GM21723 (cell line): ENCODE results near the gene MGAT4C.
"Not testable (repeated sequence)": the region's sequence is repeated elsewhere in the genome, so short reads cannot be mapped to it uniquely, and the experiment has no call there.

Source experiments
- ATAC-seq: cut with Tn5 transposase; IDR thresholded peaks from one replicate; pipeline ENCODE4 v1.9.1; 2021; ENCODE audit warnings: mild to moderate bottlenecking, moderate library complexity; ENCODE audit not compliant: unreplicated experiment

The MGAT4C gene

DNA sequence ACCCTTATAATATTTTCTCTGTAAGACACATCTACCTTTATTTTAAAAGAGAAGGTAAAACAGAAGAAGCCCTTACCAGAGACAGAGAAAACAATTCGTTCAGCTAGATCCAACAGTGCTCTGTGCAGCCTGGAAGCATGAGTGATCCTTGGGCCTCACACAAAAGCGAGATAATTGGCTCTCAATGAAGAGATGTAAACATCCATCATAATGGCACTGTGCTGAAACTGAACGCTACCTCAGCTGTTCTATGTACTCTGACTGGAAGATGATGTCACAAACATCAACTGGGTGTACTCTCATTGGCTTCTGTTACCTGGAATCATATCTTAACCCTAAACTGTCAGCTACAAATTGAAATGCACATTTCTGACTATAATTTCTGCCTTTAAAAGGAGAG, at the start of gene MGAT4C:
Gene MGAT4C, minus strand, starts transcription at position 229 of the 400 bp plus-strand sequence.
- ATAC-seq, result no peak

DNA sequence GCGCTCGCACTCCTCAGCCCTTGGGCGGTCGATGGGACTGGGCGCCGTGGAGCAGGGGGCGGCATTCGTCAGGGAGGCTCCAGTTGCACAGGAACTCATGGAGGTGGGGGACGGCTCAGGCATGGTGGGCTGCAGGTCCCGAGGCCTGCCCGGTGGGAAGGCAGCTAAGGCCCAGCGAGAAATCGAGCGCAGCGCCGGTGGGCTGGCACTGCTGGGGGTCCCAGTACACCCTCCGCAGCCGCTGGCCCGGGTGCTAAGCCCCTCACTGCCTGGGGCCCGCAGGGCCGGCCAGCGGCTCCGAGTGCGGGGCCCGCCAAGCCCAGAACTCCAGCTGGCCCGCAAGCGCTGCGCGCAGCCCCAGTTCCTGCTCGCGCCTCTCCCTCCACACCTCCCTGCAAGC, 40.2 kb upstream of the MGAT4C start:
- ATAC-seq, result not testable (repeated sequence)

DNA sequence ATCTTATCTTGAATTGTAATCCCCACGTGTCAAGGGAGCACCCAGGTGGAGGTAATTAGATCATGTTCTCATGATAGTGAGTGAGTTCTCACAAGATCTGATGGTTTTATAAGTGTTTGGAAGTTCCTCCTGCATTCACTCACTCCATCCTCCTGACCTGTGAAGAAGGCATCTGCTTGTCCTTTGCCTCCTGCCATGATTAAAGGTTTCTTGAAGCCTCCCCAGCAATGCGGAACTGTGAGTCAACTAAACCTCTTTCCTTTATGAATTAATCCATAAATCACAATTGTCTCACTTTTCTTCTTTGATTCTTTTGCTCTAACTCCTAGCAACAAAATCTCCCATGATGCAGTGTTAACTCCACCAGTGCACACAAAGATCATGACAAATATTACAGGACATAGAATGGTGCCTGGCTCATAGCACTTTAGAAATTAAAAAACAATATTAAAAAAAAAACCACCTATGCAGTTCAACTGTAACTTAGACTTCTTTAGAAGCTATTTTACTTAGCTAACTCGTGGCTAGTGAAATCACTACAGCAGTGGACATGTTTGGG, 37.6 kb upstream of the MGAT4C start:
- no peak for ATAC-seq

DNA sequence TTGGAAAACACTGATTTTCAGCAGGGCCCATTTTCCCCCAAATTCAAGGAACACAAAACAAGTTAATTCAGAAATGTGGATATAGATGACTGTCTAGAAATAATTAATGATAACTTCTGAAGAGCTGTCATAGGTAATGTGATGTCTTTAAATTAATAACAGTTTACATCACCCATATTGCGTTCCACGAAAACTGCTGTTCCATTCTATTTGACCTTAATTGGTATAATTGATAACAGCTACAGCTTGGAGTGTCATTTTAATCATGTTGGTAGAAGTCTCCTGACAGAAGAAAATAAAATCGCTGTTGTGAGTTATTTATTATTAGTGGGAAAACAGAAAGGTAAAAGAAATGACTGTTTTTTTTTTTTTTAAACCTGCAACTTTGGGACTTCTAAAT, 36.3 kb upstream of the MGAT4C start:
- ATAC-seq, result no peak

DNA sequence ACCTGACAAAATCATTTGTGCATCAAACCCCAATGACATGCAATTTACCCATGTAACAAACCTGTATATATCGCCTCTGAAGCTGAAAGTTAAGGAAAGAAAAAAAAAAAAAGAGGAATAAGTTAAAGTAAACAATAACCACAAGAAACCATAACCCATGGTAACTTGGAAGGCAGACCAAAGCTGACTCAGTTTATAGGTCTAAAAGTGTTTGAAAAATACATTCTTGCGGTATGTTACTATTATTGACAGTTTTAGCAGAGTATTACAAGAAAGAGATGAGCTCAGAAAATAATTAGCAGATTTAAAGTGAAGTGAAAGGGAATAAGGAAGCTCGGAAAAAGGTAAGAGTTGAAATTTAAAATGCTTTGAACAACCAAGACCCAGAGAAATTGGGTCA, 34.4 kb upstream of the MGAT4C start:
- ATAC-seq, result no peak

DNA sequence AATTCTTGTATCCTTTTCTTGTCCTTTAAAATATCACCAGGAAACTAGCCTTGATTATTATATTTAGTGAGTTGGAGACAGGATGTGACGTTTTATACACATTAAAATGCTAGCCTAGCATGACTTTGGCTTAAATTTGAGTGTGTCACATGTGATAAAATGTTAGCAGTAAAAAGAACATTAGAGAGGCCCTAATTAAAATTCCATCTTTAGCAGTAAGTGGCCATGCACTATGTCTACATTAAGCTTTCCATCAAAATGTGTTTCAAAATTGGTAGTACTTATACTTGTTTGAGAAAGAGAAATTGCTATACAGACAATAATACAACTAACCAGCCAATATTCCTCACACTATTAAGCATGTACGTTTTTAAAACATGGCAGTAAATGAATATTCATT, 29.9 kb upstream of the MGAT4C start:
- no peak for ATAC-seq

DNA sequence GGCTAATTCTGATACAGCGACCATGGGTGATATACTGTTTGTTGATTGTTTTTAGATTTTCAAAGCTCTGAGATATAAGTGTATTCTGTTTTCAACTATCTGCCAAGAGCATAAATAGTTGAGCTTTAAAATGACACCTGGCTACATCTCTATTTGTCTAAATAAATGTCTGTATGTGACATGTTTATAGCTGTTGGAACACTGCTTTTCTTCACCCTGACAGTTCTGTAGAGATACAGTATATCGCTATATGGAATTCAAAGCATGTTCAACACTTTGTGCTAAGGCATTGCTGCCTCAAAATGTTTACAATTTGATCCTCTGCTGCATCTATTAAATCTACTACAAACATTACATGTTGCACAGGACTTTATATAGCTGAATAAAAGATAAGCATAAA, 27.4 kb upstream of the MGAT4C start:
- ATAC-seq, result no peak

DNA sequence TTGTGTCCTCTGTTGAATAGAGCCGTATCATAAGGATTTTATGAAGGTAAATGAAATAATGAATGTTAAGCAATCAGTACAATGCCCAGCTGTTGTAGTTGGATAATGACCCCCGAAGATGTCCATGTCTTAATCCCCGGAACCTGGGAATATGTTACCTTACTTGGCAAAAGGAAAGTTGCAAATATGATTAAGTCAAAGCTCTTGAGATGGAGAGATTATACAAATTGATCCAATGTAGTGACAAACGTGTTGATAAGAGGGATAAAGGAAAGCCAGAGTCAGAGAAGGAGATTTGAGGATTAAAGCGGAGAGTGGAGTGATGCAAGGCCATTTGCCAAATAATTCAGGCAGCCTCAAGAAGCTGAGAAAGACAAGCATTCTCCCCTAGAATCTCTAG, 19.2 kb upstream of the MGAT4C start:
- no peak for ATAC-seq

DNA sequence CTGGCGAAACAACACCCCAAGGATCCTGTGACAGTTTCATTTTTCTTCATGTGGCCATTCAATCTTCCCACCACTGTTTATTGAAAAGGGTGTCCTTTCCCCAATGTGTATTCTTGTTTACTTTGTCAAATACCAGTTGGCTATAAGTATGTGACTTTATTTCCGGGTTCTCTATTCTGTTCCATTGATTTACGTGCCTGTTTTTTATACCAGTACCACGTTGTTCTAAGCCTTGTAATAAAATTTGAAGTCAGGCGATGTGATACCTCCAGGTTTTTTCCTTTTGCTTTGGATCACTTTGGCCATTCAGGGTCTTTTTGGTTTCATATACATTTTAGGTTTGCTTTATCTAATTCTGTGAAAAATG, 9.1 kb upstream of the MGAT4C start:
- ATAC-seq, result no peak

DNA sequence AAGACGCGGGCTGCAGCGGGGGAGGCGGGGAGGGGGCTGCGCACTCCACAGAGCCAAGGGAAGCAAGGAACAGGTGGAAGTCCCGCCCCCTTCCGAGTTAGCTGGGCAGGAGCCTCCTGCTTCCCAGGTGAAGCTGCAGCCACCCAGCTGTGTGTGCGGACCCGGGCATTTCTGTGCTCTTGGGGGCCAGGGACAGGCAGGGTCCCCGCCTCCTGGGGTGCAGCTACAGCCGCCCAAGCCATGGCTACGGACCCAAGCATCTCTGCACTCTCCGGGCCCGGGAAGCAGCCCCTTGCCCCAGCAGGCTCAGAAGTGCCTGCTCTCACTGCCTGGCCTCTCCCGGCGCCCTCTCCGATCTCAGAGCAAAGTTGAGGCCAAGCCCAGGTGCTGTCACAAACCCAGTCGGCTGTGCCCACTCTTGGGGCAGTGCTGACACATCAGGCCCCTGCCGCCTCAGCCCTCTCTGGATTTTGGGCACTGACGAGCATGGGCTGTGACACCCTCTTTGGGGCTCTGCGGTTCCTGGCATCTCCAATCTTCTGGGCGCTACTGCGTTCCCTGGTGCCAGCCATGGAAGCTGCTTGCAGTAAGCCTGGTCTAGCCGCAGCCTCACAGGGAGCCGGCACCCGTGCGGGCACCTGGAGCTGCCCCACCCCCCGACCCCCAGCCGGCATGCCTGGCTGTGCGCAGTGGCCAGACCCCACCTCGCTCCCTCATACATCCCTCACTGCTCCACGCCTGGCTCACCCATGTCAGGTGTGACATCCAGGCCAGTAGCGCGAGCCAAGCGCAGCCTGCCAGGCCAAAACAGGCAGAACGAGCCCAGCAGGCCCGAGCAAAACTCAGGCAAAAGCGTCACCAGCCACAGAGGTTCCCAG, 8.5 kb upstream of the MGAT4C start:
- ATAC-seq, result no peak

DNA sequence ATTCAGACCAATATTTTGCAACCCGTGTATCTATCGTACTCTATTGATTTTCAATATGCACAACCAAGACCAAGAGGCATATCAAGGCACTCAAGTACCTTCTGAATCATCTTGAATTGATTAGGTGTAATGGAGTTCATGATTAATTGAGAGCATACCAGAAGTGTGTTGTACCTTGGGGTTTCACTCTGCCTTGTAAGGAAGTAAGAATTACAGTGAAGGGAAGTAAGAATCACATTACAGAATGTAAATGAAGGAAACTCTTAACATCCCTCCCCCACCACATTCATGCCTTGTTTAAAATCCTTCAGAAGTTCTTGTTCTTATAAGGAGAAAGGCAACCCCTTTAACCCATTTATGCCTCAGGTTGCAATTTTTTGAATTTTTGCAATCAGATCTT, 5.4 kb upstream of the MGAT4C start:
- ATAC-seq, result no peak

DNA sequence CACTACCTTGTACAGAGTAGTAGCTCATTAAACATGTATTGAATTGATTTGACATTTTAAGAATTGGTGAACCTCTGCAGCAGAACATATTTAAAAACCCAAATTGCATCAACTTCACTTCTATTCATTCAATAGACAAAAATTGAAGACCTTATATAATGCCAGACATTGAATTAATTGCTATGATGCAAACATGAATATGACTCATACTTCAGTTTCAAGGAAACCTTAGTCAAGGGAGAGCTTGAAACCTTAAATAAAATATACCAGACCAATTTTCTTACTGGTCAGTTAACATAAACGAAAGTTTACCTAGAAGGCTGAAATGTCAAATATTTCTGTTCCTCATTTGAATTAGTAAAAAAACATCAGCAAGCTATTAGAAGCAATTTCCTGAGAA, 5.0 kb upstream of the MGAT4C start:
- no peak for ATAC-seq

DNA sequence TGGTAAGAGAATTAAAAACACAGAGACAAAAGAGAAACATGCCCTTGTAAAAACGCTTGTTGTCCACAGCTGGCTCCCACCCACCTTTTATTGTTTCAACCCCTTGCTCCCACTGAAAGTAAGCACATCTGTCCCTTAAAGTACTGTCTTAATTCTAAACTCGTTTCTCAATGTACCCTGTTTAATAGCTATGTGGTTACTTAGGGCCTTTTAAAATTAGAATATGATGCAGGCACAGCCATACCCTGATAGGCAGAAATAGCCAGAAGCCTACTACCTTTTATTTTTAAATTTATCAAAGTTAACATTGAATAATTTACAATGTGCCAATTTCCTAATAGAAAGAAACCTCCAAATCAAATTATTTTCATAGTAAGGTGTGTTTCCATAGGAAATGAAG, 4.0 kb upstream of the MGAT4C start:
- no peak for ATAC-seq

DNA sequence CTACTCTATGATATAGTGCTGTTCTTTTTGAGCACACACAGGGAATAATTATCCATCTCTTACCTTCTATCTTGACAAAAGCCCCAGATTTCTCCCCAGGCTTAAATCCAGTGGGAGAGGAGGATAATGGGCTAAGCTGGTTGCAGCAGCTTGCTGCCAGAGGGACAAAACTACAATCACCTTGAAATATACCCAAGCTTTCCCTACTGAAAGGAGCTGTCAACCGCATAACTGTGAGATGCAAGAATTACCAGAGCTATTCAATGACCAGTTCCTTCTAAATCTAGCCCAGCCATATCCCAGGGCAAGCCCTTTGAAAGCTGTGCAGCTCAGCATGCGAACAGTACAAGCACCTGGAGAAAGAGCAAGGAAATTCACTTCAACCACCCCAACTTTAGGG, 943 bp upstream of the MGAT4C start:
- ATAC-seq, result no peak

DNA sequence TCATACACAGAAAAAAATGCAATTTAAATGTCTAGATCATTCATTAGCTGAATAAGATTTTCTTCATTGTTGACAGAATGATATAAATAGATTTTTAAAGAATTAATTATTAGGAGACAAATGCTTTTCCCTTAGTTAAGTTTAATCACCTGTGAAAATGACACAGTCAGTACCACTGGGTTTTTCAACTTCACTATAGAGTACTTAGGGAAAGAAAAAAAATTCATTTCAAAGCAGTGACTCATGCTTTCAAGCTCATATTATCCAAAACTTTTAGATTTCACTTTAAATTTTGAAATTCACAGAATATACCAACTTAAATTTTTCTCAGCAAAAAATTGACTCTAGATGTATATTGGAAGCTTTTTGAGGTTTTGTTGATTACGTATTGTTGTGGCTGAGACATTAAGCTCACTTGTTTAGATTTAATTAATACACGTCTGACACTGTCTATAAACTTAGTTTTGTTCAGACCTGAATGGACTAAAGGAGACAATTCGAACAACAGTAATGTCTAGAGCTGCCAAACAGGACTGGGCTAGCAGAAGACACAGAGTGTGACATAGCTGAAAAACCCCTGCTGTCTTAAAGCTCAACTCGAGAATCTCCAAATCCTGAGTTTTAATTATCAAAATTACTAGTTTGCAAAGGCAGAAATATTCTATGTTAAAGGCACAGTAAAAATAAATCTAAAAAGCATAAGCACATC, 1.6 kb downstream of the MGAT4C start:
- ATAC-seq, result no peak

DNA sequence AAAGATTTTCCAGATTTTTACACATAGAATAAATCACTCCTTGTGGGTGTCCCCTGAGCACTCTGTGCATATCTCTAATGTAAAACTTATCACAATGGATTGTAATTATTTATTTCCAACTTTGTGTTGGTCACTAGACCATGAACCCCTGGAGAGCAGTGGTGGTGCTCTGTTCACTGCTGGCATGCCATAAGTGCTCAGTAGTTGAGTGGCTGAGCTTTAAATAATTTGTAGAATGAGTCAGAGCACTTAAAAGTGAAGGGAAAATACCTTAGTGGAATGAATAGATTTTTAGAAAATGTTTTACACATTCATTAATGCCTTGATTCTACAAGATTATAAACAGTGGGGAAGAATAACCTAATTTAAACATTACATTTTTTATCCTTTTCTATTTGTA, 6.3 kb downstream of the MGAT4C start:
- ATAC-seq, result no peak

DNA sequence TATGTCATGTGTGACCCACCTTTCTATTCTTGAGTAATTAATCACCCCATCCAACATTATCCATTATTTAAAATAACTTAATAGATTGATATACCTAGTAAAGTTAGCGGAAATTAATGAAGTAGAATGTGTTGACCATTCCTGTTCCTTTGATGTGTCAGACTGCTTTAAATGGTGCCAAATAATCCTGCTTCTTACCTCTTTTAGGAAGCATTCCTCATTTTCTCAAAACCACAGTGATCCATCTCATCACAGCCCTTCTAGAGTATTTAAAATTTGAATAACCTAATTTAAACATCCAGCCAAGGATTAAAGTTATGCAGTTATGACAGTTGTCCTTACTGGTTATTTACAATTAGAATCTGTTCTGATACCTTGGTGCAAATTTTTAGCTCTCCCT, 6.9 kb downstream of the MGAT4C start:
- ATAC-seq, result no peak

DNA sequence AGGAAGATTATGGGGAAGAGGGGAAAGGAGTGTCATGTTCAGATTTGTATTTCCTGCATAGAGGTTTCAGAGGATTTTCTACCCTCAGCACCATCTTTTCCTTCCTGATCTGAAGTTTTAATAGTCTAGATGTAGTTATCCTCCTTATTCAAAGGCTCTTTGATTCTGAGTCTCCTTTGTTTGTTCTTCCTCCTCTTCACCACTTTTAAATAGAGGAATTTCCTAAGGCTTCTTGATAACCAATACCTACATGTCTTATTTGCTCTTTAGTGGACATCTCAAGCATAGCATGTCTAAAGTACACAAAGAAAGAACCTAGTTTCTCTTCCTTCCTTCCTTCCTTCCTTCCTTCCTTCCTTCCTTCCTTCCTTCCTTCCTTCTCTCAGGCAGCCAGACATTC, 8.3 kb downstream of the MGAT4C start:
- no peak for ATAC-seq

DNA sequence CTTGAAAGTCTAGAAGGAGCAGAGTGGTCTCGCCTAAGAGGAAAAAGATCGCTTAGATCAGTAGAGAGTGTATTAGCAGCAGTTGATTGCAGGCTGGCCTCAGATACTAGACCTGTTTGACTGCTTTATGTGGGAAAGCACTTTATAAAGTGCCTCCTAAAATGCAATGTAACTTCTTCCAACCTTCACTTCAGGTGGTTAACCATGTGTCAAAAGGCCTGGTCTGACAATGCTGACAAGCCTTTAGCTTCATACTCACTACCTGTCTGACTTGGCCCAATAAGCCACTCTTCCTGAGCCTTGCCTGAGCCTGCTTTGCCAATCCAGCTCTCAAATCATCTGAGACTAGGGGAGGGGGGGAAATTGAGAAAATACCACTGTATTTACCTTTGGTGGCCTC, 14.6 kb downstream of the MGAT4C start:
- ATAC-seq, result no peak

DNA sequence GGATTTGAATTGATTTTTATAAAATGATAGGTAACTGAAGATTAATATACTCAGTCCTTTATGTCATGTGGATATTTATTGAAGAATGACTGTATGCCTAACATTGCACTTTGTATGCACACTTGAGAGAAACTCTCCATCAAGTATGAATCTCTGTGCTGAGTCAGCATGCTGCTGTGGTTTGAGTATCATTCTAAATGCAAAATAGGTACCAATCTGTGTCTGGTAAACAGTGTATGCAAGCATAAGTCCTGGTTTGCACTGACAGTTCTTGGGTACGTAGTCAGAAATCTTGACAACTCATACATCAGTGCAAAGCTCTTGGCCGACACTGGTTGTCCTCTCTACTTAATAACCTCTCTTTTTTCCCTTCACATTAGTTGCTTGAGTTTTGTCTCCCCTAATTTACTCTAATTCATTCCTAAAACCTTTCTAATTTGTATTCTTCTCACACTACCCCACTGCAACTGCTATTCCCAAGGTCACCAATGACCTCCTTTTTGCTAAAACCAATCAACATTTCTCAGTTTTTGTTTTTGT, 21.8 kb downstream of the MGAT4C start:
- no peak for ATAC-seq

DNA sequence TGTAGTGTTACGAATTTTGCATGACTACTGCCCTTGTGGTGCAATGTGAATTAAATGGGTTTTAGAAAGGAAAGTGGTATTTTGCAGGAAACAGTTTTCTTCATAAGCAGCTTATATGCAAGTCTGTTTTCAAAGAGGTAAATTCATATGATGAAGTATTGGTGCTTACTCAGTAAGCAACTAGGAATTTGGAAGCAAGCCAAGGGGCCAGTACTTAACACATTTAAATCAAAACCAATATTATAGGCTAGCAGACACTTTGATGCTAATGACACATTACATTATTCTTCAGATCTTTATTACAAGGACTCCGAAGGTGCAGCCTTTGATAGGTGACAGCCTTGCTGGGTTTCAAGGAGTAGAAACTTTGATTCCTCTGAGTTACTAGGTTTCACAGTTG, 23.1 kb downstream of the MGAT4C start:
- ATAC-seq, result no peak
